GM19468 (cell line): ENCODE measurements around the gene ABCC2.

Source experiments
- ATAC-seq: cut with Tn5 transposase; IDR thresholded peaks from one replicate; pipeline ENCODE4 v1.9.1; 2021; ENCODE audit warnings: mild to moderate bottlenecking, moderate library complexity, moderate number of reproducible peaks; ENCODE audit not compliant: unreplicated experiment; ENCODE audit errors: extremely low read depth

ABCC2 gene

DNA sequence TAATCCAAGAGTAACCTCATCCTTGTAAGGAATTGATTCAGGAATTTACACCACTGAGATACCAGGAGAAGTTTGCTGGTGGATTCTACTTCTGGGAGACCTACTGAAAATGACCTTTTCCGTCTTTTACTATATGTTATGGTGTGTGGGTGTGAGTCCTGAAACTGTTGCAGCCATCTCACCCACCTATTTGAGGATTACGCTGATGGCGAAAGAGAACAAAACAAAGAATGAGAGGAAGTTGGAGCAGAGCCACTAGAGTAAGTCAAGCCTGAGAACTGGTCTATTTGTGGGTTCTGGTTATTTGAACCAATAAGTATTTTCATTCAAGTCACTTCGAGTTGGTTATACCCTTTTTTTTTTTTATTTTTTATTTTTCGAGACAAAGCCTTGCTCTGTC is 12.7 kb upstream of the ABCC2 start:
- no peak for ATAC-seq

DNA sequence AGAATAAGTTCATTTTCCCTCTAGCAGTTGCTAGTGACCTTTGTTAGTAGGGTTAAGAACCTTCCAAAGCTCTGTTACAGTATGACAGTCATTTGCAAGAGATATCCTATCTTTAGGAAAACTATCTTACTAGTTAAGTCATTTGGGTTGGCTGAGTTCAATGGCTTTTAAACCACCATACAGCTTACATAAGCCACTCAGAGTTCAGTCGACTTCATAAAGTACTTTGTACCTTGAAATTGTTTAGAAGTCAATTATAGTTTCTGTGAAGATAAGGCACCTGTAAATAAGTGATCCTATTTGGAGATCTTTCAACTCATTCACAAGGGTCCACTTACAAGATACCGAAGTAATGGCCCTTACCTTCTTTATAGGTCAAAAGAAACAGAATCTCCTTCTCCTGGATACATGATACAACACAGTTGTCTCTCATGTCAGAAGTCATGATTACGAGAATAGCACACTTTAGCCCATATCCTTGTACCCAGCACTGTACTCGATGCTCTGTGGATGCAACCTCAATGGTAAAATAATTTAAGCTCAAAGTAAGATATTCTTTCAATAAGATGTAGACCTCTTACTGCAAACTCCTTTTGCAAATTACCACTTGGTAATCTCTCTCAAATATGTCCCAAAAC is 11.9 kb upstream of the ABCC2 start:
- no peak for ATAC-seq

DNA sequence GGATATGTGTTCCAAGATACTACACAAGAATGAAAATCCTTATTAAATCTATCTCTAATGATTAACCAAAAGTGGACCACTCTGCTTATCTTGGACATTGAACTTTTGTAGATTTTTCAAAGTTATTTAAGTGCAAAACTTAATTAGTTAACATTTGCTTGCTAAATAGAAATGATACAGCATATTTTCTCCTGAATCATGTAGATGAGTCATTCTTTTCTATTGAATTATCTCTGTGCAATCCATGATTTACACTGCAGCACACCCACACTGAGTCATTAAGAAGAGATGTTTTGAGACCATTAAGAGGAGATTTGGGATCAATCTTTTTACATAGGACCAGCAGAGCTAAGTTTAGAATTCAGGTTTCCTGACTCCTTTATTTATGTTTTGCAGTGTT is 6.6 kb upstream of the ABCC2 start:
- no peak for ATAC-seq

DNA sequence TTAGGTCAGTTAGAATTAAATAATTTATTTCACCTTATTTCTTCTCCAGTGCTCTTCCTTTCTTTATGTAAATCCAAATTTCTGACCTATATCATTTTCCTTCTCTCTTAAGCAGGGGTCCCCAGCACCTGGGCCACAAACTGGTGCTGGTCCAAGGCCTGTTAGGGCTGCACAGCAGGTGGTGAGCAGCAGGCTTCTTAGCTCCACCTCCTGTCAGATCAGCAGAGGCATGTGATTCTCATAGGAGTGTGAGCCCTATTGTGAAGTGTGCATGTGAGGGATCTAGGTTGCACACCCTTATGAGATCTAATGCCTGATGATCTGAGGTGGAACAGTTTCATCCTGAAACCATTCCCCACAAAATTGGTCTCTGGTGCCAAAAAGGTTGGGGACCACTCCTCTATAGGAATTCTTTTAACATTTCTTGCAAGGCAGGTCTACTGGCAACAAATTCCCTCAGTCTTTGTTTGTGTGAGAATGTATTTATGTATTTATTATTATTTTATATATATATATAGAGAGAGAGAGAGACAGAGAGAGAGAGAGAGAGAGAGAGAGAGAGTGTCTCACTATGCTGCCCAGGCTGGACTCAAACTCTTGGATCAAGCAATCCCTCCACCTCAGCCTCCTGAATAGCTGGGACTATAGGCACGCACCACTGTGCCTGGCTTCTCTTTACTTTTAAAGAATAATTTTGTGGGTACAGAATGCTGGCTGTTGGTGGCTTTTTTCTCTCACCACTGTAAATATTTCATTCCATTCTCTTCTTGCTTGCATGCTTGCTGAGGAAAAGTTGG is 4.3 kb upstream of the ABCC2 start:
- ATAC-seq: no peak

DNA sequence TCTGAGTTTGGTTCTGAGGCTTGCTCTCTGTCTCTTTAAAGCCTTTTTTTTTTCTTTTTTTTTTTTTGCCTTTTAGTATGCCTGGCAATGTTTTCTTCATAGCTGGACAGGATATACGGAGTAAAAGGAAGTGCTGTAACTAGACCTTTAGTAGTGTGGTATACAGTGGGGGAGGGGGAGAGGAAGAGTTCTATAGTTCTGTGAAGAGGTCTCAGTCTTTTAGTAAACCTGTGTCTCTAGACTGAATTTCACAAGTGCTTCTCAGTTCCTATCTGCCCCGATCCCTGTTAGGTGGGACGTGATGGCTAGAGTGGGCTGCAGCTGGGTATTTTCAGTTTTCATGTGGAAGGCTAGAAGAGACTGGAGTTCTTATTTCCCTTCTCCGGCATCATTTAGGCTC is 3.1 kb upstream of the ABCC2 start:
- no peak for ATAC-seq

DNA sequence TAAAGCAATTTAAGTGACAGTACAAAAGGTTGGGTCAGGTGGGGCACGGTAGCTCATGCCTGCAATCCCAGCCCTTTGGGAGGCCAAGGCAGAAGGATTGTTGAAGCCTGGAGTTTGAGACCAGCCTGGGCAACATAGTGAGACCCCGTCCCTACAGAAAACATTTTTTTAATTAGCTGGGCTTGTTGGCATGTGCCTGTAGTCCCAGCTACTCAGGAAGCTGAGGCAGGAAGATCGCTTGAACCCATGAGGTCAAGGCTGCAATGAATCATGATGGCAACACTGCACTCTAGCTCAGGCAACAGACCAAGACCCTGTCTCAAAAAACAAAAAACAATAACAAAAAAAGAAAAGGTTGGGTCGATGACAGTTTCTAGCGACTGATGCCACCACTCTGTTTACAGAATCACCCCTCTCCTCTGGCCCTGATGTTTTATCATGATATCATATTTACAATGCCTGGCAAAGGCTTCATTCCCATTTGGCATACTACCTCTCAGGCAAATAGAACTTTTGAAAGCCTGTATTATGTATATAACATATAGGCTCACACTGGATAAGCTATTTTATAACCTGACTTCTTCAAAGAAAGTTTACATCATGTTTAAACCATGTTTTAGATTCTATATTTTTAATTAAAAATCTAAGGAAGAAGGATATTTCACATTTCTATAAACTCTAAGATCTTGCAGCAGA is 558 bp upstream of the ABCC2 start:
- no peak for ATAC-seq

DNA sequence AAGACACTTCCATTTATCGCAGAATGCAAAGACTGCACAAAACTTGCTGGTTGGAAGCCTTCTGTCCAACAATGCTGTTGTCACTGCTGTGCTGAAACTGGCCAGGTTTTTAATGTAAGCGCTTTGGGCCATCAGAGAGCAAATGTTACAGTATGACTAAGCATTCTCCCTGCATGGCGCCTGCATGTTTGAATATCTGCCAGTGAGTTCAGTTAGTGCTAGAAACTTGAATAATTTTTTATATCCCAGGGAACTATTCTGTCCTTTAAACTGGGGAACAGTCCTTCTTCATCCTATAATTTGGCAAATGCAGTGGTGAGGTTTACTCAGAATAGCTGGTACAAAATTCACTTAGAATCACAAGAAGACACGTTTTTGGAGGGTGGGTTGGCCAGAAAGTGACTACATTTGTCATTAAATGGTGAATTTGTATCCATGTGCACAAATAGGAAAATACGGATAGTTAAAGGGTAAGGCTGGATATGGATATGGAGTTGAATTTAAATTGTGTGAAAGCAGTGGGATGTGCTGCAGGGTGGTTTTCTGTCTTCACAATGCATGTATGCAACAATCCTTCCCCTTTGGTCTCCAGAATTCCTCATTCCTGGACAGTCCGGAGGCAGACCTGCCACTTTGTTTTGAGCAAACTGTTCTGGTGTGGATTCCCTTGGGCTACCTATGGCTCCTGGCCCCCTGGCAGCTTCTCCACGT is 1.7 kb downstream of the ABCC2 start:
- no peak for ATAC-seq

DNA sequence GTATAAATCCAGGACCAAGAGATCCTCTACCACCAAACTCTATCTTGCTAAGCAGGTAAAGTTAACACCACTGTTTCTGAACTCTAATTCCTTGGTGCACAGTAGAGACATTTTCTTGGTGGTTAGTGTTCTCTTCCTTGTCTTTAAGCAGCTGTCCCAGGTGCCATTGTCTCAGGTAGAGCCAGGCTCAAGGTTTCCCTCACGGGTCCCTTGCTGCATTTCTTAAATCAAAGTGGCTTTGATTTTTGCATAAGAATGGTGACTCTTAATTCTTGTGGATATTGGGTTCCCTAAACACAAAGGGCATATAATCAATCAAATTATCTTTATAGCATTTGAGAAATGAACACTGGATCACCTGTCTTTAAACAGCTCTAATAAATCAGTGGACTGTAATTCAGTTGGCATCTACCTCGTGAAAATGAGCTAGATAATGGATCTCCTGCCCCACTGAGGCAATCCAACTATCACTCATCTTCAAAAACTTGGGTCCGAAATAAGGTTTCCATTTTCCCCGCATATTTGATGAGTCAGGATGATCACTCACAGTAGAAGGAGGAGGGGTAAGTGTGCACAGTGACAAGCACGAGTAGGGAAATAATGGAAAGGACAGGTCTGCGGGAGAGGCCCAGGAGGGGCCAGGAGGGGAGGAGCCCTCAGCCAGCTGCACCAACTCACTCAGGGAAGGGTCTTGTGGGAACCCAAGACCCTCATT is 2.4 kb downstream of the ABCC2 start:
- ATAC-seq: no peak

DNA sequence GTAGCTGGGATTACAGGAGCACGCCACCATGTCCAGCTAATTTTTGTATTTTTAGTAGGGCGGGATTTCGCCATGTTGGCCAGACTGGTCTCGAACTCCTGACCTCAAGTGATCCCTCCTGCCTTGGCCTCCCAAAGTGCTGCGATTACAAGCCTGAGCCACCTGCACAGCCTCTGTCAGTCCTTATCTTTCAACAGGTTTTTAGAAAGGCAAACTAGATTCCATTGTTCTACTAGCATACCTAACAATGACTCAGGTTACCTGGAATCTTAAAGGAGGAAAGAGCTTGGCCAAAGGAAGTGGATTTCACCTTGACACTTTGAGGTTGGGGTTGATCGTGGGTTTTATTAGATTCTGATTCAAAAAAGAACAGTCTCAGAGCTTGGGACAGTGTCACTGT is 3.2 kb downstream of the ABCC2 start:
- ATAC-seq: no peak

DNA sequence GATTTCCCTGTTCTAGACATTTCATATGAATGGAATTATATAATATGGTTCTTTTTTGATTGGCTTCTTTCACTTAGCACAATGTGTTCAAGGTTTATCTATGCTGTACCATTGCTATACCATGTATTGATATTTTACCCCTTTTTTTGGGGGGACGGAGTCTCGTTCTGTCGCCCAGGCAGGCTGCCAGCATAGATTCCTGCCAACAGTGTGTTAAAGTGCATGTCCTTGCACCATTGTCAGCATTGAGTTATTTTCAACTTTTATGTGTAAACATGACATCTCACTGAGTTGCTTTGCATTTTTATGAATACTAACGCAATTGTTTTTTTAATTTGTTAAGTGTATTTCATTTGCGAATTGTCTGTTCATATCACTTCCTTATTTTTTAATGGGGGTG is 4.9 kb downstream of the ABCC2 start:
- no peak for ATAC-seq

DNA sequence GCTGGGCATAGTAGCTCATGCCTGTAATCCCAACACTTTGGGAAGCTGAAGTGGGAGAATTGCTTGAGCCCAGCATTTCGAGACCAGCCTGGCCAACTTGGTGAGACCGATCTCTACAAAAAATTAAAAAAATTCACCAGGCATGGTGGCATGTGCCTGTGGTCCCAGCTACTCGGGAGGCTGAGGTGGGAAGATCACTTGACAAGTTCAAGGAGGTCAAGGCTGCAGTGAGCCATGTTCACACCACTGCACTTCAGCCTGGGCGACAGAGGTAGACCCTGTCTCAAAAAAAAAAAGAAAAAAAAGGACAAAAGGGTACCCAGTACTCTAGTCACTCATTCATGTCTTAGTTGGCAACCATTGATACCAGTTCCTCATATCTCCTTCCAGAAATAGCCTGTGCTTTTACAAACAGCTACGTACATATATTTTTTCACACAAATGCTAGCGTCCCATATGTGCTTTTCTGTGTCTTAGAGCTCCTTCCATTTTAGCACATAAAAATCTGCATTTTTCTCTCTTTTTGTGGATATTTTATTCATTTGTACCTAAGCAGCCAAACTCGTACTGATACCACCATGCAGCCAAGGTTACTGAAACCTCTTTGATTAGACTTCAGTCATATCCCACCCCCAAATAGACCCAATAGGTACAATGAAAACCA is 5.5 kb downstream of the ABCC2 start:
- no peak for ATAC-seq

DNA sequence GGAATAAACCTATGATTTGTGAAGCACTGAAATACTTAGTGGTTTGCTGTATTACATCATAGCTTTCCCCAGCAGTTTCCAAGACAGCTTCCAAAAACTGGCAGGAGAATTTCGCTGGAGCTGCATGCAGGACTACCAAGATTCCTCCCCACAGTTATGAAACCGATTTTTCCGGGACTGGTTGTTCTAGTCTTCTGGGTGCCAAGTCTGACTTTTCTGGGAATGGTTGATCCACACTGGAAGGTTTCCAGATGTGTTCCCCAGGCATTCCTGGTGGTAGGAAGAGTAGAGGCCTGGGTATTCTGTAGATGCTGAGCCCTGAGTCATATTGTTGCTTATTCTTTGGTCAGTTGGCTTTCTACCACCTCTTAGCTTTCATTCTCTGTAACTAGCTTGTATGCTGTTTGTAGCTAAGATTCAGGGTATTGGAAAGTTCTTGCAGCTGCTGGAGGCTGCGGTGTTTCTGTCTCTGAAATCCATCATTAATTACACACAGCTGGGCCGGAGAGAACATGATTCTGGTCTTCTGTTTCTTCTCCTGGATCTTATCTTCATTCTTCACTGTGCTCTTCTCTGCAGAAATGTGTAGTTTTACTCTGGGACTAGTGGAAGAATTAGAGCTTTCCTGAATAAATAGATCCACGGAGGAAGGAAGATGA is 6.3 kb downstream of the ABCC2 start:
- ATAC-seq: no peak

DNA sequence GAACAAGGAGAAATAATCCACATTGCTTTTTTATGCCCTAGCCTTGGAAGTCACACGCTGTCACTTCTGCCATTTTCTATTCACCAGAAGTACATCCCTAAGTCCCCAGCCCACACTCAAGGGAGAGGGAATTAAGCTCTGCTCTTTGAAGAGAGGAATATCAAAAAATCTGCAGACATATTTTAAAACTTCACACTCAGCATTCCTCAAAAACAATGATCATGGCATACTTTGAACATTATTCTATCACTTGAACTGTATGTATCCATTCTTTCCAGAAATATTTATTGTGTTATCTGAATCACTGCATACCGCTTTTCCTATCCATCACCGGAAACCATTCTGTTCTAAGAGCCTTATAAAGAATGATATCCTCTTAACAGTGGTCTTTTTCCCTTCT is 9.4 kb downstream of the ABCC2 start:
- ATAC-seq: no peak

DNA sequence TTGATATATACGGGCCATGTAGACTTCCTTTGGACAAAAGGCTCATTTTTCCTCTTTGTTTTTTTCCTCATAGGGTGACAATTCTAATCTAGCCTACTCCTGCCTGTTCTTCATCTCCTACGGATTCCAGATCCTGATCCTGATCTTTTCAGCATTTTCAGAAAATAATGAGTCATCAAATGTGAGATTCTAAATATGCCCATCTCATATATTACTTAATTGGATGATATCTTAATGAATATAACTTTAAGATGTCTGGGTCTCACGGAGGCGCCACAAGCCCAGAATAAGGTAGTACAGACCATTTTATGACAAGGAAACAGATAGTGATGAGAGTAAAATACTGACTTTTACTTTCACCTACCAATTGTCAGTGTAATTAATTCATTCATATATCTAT is 11.4 kb downstream of the ABCC2 start:
- ATAC-seq: no peak

DNA sequence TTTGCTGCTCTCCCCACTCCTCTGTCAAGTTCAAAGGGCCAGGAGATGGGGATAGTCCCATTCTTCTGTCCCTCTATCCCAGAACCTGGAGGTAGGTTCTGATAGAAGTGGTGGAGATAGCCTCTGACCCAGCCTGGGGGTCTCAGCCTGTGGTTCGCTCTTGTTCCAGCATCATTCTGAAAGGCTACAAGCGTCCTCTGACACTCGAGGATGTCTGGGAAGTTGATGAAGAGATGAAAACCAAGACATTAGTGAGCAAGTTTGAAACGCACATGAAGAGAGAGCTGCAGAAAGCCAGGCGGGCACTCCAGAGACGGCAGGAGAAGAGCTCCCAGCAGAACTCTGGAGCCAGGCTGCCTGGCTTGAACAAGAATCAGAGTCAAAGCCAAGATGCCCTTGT is 14.5 kb downstream of the ABCC2 start:
- ATAC-seq: no peak

DNA sequence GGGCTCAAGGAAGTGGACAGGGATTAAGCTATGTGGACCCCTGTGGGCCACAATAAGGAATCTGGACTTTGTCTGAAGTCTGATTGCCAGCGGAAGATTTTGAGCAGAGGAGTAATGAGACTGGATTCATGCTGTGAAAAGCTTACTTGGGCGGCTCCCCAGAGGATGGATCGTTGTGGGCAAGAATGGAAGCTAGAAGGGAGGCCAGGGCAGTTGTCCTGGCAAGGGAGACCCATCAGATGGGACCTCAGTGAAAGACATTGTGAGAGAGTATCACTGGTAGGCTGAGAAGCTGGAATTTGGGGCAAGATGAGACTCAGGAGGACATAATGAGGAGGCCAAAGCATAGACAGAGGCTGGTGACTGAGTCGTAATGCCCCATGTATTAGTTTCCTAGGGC is 15.6 kb downstream of the ABCC2 start:
- ATAC-seq: no peak

DNA sequence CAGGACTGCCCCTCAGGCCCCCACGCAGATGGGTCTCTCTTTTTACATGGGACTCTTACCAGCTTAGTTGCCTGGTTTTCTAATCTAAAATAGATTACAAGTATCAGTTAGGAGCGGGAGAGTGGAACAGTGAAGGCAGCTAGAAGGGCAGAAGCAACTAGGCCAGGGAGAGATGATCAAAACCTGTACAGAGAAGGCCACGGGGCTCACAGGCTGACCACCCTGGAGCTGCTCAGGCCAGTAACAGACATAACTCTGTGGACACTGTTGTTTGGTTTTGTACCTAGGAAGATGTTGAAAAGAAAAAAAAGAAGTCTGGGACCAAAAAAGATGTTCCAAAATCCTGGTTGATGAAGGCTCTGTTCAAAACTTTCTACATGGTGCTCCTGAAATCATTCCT is 16.5 kb downstream of the ABCC2 start:
- ATAC-seq: no peak

DNA sequence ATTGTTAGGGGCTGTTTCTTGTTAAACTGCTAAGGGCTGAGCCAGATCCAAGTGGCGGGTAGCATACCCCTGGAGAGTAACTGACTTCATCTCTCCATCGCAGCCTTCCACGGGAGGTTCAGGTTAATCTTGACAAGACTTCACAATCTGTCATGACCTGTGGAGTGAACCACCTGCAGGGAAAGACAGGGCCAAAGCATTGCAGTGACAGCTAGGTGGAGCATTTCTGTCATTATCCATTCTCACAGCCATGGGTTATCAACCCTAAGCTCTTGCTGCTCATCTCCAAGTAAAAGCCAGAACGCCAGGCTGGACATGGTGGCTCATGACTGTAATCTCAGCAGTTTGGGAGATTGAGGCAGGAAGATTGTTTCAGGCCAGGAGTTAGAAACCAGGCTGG is 17.2 kb downstream of the ABCC2 start:
- ATAC-seq: no peak

DNA sequence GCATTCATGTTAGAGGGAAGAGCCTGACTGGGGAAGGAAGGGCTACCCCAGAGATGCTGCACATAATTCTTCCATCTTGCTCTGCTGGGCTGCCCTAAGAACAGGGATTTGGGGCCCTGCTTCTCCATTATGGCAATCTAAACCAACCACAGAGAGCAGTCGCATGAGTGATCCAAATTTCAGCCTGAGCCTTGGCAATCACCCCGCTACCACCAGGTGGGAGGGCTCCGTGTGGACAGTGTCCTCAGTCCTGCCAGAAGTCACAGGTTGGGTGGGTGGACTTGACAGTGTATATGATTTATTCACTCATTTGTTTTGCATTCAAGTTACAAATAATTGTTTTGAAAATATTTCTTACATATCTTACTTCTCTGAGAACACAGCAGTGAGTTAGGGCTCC is 22.0 kb downstream of the ABCC2 start:
- no peak for ATAC-seq
